ENCODE data around the gene CEL. TPM values are rescaled to one million over a fixed set of nuclear protein-coding genes. Genes with fewer than 3 reads are reported as not detected.

Gene CEL
- total RNA-seq, 5 donors from 2014 or later (not counting 1 experiment from before 2014, with no cell fraction given): 0.28 to 9.0 (median 7.9) TPM

DNA sequence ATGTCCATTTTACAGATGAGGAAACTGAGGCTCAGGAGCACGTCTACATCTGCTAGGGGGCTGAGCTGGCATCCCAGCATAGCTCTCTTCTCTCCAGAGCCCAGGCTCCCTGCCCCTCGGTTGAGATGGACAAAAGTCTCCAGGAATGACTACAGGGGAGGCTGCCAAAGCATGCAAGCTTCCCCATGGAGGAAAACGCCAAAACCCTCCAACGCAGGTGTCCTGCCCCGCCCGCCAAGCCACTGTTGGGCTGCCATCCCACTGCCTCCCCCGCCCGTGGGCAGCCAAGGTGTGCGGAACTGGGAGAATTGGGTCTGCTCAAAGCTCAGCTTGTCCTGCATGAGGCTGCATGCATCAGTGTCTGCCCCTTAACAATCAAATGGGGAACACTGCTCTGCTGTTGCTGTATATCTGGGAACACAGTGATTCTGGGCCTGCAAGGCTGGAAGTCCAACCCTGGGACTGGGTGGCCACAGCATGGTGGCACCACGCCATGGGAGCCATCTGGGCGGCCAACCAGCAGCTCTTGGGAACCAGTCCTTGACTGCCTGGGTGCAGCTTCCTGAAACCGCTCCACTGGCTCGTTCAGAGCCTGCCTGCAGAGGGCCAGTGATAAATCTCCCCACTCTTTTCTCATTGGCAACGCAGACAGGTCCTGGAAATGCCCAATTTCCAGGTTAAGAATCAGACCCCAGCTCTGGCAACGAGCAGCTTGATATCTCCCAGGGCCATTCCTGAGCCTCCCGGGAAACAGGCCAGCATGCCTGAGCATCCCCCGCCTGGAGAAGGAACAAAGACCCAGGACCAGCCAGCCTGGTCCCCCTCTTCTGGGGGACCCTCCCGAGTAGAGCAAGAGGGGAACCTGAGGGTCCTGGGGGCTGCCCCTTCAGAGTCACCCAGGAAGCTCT, 55.7 kb downstream of the CEL start:
- Mint-ChIP-seq H3K36me3 (no peaks in the 10 kb centered on the region), H3K9me3 (no peaks in the 10 kb centered on the region), H3K4me3 (peak overlapping the region in 1 of 3 donors; percentile 7), H3K27ac (peak overlapping the region; percentile 19 to 36), H3K27me3 (no peaks in the 10 kb centered on the region), H3K4me1 (peaks cover 50 to 89% (median 71%) of the 10 kb centered on the region in 3 donors)
- Histone ChIP-seq H3K36me3 (ENCODE audit: control insufficient read depth in 2 of 2, extremely low read depth in 1 of 2, insufficient read depth in 1 of 2, low read length in 1 of 2) (peaks cover 0 to 7% of the 10 kb centered on the region in 2 donors), H3K27me3 (replicated peaks in 1 of 2; ENCODE audit: control insufficient read depth in 2 of 2, extremely low read depth in 1 of 2, insufficient read depth in 2 of 2, low read length in 1 of 2) (no peaks in the 10 kb centered on the region), H3K4me3 (ENCODE audit: control insufficient read depth in 1 of 2, extremely low read depth in 1 of 2, low read length in 1 of 2) (no peak overlapping the region), H3K9me3 (no peaks in the 10 kb centered on the region), H3K27ac (ENCODE audit: low read length) (no peak overlapping the region), H3K4me1 (ENCODE audit: control insufficient read depth in 1 of 2, extremely low read depth in 1 of 2, insufficient read depth in 2 of 2, low read length in 2 of 2) (peaks cover 14 to 95% of the 10 kb centered on the region in 2 experiments)
- ChIA-PET CTCF (interaction anchor here in 1 of 2 donors (1.9 kb wide), 1 partner anchor 27 kb away, joined by 10 read pairs; no protein-coding TSS in a partner anchor), POLR2A (no interaction called here)
- WGBS (ENCODE audit: insufficient coverage): 91% methylated on average over 16 of the region's 18 CpGs
- DNase-seq (no peak), ATAC-seq (replicated peaks in 1 of 4) (no peak)

GRCh38 chr9:133118179-133118520, 56.4 kb downstream of the CEL start:
- Histone ChIP-seq H3K4me3 (ENCODE audit: control insufficient read depth in 1 of 2, extremely low read depth in 1 of 2, low read length in 1 of 2) (no peak overlapping the region), H3K9me3 (no peaks in the 10 kb centered on the region), H3K36me3 (ENCODE audit: control insufficient read depth in 2 of 2, extremely low read depth in 1 of 2, insufficient read depth in 1 of 2, low read length in 1 of 2) (peaks cover 0 to 7% of the 10 kb centered on the region in 2 donors), H3K27ac (ENCODE audit: low read length) (no peak overlapping the region), H3K27me3 (replicated peaks in 1 of 2; ENCODE audit: control insufficient read depth in 2 of 2, extremely low read depth in 1 of 2, insufficient read depth in 2 of 2, low read length in 1 of 2) (no peaks in the 10 kb centered on the region), H3K4me1 (ENCODE audit: control insufficient read depth in 1 of 2, extremely low read depth in 1 of 2, insufficient read depth in 2 of 2, low read length in 2 of 2) (peaks cover 12 to 94% of the 10 kb centered on the region in 2 experiments)
- no peaks in the 10 kb centered on the region for H3K9me3 Mint-ChIP-seq
- 80% methylated on average over 2 of the region's 3 CpGs for WGBS (ENCODE audit: insufficient coverage)
- no peak for ATAC-seq (replicated peaks in 1 of 4)
- H3K27ac Mint-ChIP-seq: peak overlapping the region; percentile 36 to 55
- H3K4me3 Mint-ChIP-seq: peak overlapping the region in 1 of 3 donors; percentile 7
- DNase-seq: no peak
- POLR2A ChIA-PET: no interaction called here
- CTCF ChIA-PET: interaction anchor here in 1 of 2 donors (1.9 kb wide), 1 partner anchor 26 kb away, joined by 10 read pairs; no protein-coding TSS in a partner anchor
- no peaks in the 10 kb centered on the region for H3K36me3 Mint-ChIP-seq
- H3K4me1 Mint-ChIP-seq: peaks cover 44 to 87% (median 69%) of the 10 kb centered on the region in 3 donors
- no peaks in the 10 kb centered on the region for H3K27me3 Mint-ChIP-seq

GRCh38 chr9:133118568-133118967, 56.8 kb downstream of the CEL start:
- peaks cover 8 to 94% of the 10 kb centered on the region in 2 experiments for H3K4me1 ChIP-seq (ENCODE audit: control insufficient read depth in 1 of 2, extremely low read depth in 1 of 2, insufficient read depth in 2 of 2, low read length in 2 of 2)
- H3K27me3 ChIP-seq (replicated peaks in 1 of 2; ENCODE audit: control insufficient read depth in 2 of 2, extremely low read depth in 1 of 2, insufficient read depth in 2 of 2, low read length in 1 of 2): no peaks in the 10 kb centered on the region
- Mint-ChIP-seq H3K27ac (peak overlapping the region; percentile 44 to 55), H3K4me3 (peak overlapping the region; percentile 39 to 68 (median 67)), H3K4me1 (peaks cover 39 to 87% (median 66%) of the 10 kb centered on the region in 3 donors), H3K9me3 (no peaks in the 10 kb centered on the region), H3K27me3 (no peaks in the 10 kb centered on the region), H3K36me3 (no peaks in the 10 kb centered on the region)
- 82% methylated on average over 2 of the region's 3 CpGs for WGBS (ENCODE audit: insufficient coverage)
- POLR2A ChIA-PET: no interaction called here
- H3K4me3 ChIP-seq (ENCODE audit: control insufficient read depth in 1 of 2, extremely low read depth in 1 of 2, low read length in 1 of 2): no peak overlapping the region
- H3K36me3 ChIP-seq (ENCODE audit: control insufficient read depth in 2 of 2, extremely low read depth in 1 of 2, insufficient read depth in 1 of 2, low read length in 1 of 2): peaks cover 0 to 7% of the 10 kb centered on the region in 2 donors
- DNase-seq: no peak
- no peak for ATAC-seq (replicated peaks in 1 of 4)
- no peak overlapping the region for H3K27ac ChIP-seq (ENCODE audit: low read length)
- H3K9me3 ChIP-seq: no peaks in the 10 kb centered on the region
- CTCF ChIA-PET: interaction anchor here in 1 of 2 donors (1.9 kb wide), 1 partner anchor 26 kb away, joined by 10 read pairs; no protein-coding TSS in a partner anchor

DNA sequence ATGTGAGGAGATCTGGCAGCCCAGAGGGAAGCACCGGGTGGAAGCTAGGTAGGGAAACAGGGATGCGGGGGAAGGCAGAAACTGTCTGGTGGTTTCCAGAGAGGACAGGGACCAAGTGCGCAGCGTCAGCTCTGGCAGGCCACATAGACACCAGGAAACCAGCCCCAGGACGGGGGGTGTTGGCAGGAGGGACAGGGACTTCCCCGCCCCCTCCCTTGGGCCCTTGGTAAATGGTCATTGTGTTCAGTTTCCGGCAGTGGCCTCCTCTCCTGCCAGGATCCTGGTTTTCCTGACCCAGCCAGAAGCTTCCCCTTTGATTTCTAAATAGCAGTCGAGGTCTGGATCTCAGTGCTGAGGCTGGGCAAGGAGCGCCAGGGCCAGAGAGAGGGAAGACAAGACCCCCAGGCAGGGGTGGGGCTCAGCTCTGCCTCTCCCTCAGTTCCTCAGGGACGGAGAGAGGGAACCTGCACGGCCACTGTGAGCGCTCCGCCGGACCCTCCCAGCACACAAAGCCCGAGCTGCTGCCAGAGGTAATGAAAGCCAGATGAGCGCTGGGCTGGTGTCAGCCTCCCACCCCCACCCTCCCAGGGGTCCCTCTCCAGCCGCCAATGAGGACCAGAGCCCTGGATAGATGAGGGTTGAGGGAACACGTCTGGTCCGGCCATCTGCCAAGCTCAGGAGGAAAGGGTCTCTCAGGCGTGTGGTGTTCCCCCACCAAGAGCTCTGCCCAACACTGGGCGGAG, 57.5 kb downstream of the CEL start:
- no peak for ATAC-seq (replicated peaks in 1 of 4)
- H3K27me3 ChIP-seq (replicated peaks in 1 of 2; ENCODE audit: control insufficient read depth in 2 of 2, extremely low read depth in 1 of 2, insufficient read depth in 2 of 2, low read length in 1 of 2): no peaks in the 10 kb centered on the region
- no peak overlapping the region for H3K4me3 ChIP-seq (ENCODE audit: control insufficient read depth in 1 of 2, extremely low read depth in 1 of 2, low read length in 1 of 2)
- Mint-ChIP-seq H3K4me1 (peaks cover 39 to 87% (median 62%) of the 10 kb centered on the region in 3 donors), H3K9me3 (no peaks in the 10 kb centered on the region), H3K4me3 (peak overlapping the region; percentile 39 to 78 (median 68)), H3K36me3 (no peaks in the 10 kb centered on the region), H3K27ac (no peak overlapping the region), H3K27me3 (no peaks in the 10 kb centered on the region)
- no peak overlapping the region for H3K27ac ChIP-seq (ENCODE audit: low read length)
- ChIA-PET CTCF (interaction anchor here in 1 of 2 donors (1.9 kb wide), 1 partner anchor 25 kb away, joined by 10 read pairs; no protein-coding TSS in a partner anchor), POLR2A (no interaction called here)
- 90% methylated on average over 15 of the region's 21 CpGs for WGBS (ENCODE audit: insufficient coverage)
- no peaks in the 10 kb centered on the region for H3K9me3 ChIP-seq
- peaks cover 3 to 93% of the 10 kb centered on the region in 2 experiments for H3K4me1 ChIP-seq (ENCODE audit: control insufficient read depth in 1 of 2, extremely low read depth in 1 of 2, insufficient read depth in 2 of 2, low read length in 2 of 2)
- peaks cover 0 to 7% of the 10 kb centered on the region in 2 donors for H3K36me3 ChIP-seq (ENCODE audit: control insufficient read depth in 2 of 2, extremely low read depth in 1 of 2, insufficient read depth in 1 of 2, low read length in 1 of 2)
- no peak for DNase-seq

GRCh38 chr9:133119846-133120500, 58.2 kb downstream of the CEL start:
- H3K4me3 Mint-ChIP-seq: peak overlapping the region; percentile 44 to 78 (median 68)
- Histone ChIP-seq H3K4me1 (ENCODE audit: control insufficient read depth in 1 of 2, extremely low read depth in 1 of 2, insufficient read depth in 2 of 2, low read length in 2 of 2) (peaks cover under 1 to 91% of the 10 kb centered on the region in 2 experiments), H3K27me3 (replicated peaks in 1 of 2; ENCODE audit: control insufficient read depth in 2 of 2, extremely low read depth in 1 of 2, insufficient read depth in 2 of 2, low read length in 1 of 2) (no peaks in the 10 kb centered on the region), H3K4me3 (ENCODE audit: control insufficient read depth in 1 of 2, extremely low read depth in 1 of 2, low read length in 1 of 2) (peak overlapping the region; percentile 52 to 70), H3K36me3 (ENCODE audit: control insufficient read depth in 2 of 2, extremely low read depth in 1 of 2, insufficient read depth in 1 of 2, low read length in 1 of 2) (peaks cover 0 to 7% of the 10 kb centered on the region in 2 donors), H3K9me3 (no peaks in the 10 kb centered on the region), H3K27ac (ENCODE audit: low read length) (no peak overlapping the region)
- ChIA-PET POLR2A (no interaction called here), CTCF (interaction anchor here in 1 of 2 donors (1.9 kb wide), 1 partner anchor 24 kb away, joined by 10 read pairs; no protein-coding TSS in a partner anchor)
- WGBS (ENCODE audit: insufficient coverage): 89% methylated on average over 16 of the region's 21 CpGs
- peaks cover 46 to 87% (median 64%) of the 10 kb centered on the region in 3 donors for H3K4me1 Mint-ChIP-seq
- ATAC-seq (replicated peaks in 1 of 4) (no peak), DNase-seq (no peak)
- no peaks in the 10 kb centered on the region for H3K9me3 Mint-ChIP-seq
- H3K36me3 Mint-ChIP-seq: no peaks in the 10 kb centered on the region
- no peaks in the 10 kb centered on the region for H3K27me3 Mint-ChIP-seq
- no peak overlapping the region for H3K27ac Mint-ChIP-seq

Data from T-cell (primary cell).